B cell (primary cell): ENCODE data around the gene FAF1. TPM values are rescaled to one million over a fixed set of nuclear protein-coding genes. Genes with fewer than 3 reads are reported as not detected.

Source experiments
- ATAC-seq: fragments of 200-7000 bp; cut with Tn5 transposase; one replicate; pipeline ENCODE4 v1.10.0; 2021; ENCODE audit warnings: low read depth, mild to moderate bottlenecking, moderate number of reproducible peaks, moderate library complexity
- CTCF ChIA-PET: fragments of 350-600 bp; sonication (Branson Sonifier 250); formaldehyde crosslinking; loops from one replicate; lab custom pipeline; 2021; ENCODE audit warnings: antibody characterized with exemption, inconsistent platforms; lab: Charles Lee
- POLR2A ChIA-PET: fragments of 350-600 bp; sonication (Branson Sonifier 250); formaldehyde crosslinking; loops from one replicate; lab custom pipeline; 2021; ENCODE audit warnings: antibody characterized with exemption; lab: Charles Lee
- DNase-seq: peaks from one replicate; pipeline ENCODE4 v3.0.0; 2013
- H2AFZ ChIP-seq: 2 replicates; pipeline ENCODE4 v1.6.1; 2012; ENCODE audit warnings: mild to moderate bottlenecking, low read depth, low read length; ENCODE audit not compliant: insufficient read depth, poor library complexity, severe bottlenecking
- H3K27ac ChIP-seq, 2 donors: 1 replicate in 1 of 2; 2 replicates in 1 of 2; pipeline ENCODE4 v1.5.1; 2012 to 2013; ENCODE audit warnings: low read length in 2 of 2, mild to moderate bottlenecking in 2 of 2, moderate library complexity in 1 of 2
- H3K27me3 ChIP-seq, 4 experiments: fragments of 200-600 bp in 1 of 4; sonication (generic) in 1 of 4; replicated peaks in 1 of 4; 1 replicate in 2 of 4; 2 replicates in 2 of 4; pipeline versions ENCODE4 v1.6.1 to v1.7.0; 2013 to 2016; ENCODE audit warnings: low read length in 3 of 4, mild to moderate bottlenecking in 2 of 4, mixed read lengths in 1 of 4, moderate library complexity in 1 of 4; ENCODE audit not compliant: insufficient read depth in 4 of 4, control insufficient read depth in 3 of 4; ENCODE audit errors: control extremely low read depth in 1 of 4
- H3K36me3 ChIP-seq, 2 experiments: replicated peaks in 1 of 2; 1 replicate in 1 of 2; 2 replicates in 1 of 2; pipeline versions ENCODE4 v1.6.1 to v1.7.1; 2013; ENCODE audit warnings: low read length in 1 of 2; ENCODE audit not compliant: insufficient read depth in 2 of 2, control insufficient read depth in 1 of 2; ENCODE audit errors: control extremely low read depth in 1 of 2, extremely low read depth in 1 of 2
- H3K4me1 ChIP-seq, 2 donors: fragments of 200-600 bp in 1 of 2; sonication (generic) in 1 of 2; 1 replicate in 1 of 2; 2 replicates in 1 of 2; pipeline versions ENCODE4 v1.5.1 to v1.6.1; 2013 to 2017; ENCODE audit warnings: low read length in 2 of 2; ENCODE audit not compliant: control insufficient read depth in 2 of 2, insufficient read depth in 2 of 2
- H3K4me2 ChIP-seq: replicated peaks from 2 replicates; pipeline ENCODE3; 2012; ENCODE audit warnings: mild to moderate bottlenecking, low read depth, low read length; ENCODE audit not compliant: poor library complexity, severe bottlenecking
- H3K4me3 ChIP-seq, 5 experiments: fragments of 200-600 bp in 1 of 5; sonication (generic) in 1 of 5; 1 replicate in 3 of 5; 2 replicates in 2 of 5; pipeline versions ENCODE4 v1.5.1 to v1.7.0; 2011 to 2016; ENCODE audit warnings: low read length in 4 of 5, mild to moderate bottlenecking in 4 of 5, low read depth in 2 of 5, control low read depth in 1 of 5, moderate library complexity in 1 of 5; ENCODE audit not compliant: insufficient read depth in 1 of 5; ENCODE audit errors: control extremely low read depth in 1 of 5, extremely low read depth in 1 of 5
- H3K79me2 ChIP-seq: fragments of 200-600 bp; sonication (generic); one replicate; pipeline ENCODE4 v1.6.0; 2016; ENCODE audit warnings: low read length; ENCODE audit not compliant: control insufficient read depth, insufficient read depth
- H3K9ac ChIP-seq: fragments of 200-600 bp; sonication (generic); 2 replicates; pipeline ENCODE4 v1.6.1; 2017; ENCODE audit warnings: mild to moderate bottlenecking, low read length, moderate library complexity
- H3K9me3 ChIP-seq, 3 donors: one replicate each; pipeline versions ENCODE4 v1.6.1 to v1.7.1; 2013; ENCODE audit warnings: low read length in 2 of 3; ENCODE audit not compliant: control insufficient read depth in 2 of 3, insufficient read depth in 1 of 3; ENCODE audit errors: control extremely low read depth in 1 of 3
- H4K20me1 ChIP-seq: 2 replicates; pipeline ENCODE4 v1.6.0; 2012; ENCODE audit warnings: mild to moderate bottlenecking, low read length; ENCODE audit not compliant: insufficient read depth, control insufficient read depth, poor library complexity, severe bottlenecking
- H3K27ac Mint-ChIP-seq: one replicate; pipeline ENCODE4 v1.8.0; 2021; ENCODE audit warnings: mixed read lengths
- H3K27me3 Mint-ChIP-seq: one replicate; pipeline ENCODE4 v1.8.0; 2021; ENCODE audit warnings: mixed read lengths
- H3K4me1 Mint-ChIP-seq: one replicate; pipeline ENCODE4 v1.8.0; 2021; ENCODE audit warnings: mixed read lengths
- H3K4me3 Mint-ChIP-seq: one replicate; pipeline ENCODE4 v1.8.0; 2021; ENCODE audit warnings: mixed read lengths
- H3K9me3 Mint-ChIP-seq: one replicate; pipeline ENCODE4 v1.8.0; 2022; ENCODE audit warnings: mixed read lengths; ENCODE audit not compliant: insufficient read depth
- EZH2 ChIP-seq: IDR thresholded peaks from 2 replicates; pipeline ENCODE4 v1.6.1; 2012; ENCODE audit warnings: borderline replicate concordance, low read depth, mild to moderate bottlenecking, moderate library complexity, low read length; ENCODE audit not compliant: insufficient read depth, poor library complexity, severe bottlenecking
- WGBS: methylation state at CpG from one replicate; pipeline ENCODE4 v1.1.5; 2013; ENCODE audit warnings: missing lambda C conversion rate; ENCODE audit not compliant: insufficient coverage; 5-methylcytosine and 5-hydroxymethylcytosine counted together
- intact Hi-C: fragments of 100-400 bp; cut with micrococcal nuclease; formaldehyde crosslinking; loops from one replicate; pipeline ENCODE4 v1.10.0; 2022
- polyA plus RNA-seq: library from polyadenylated mRNA; depleted of rRNA; stranded (reverse); fragments of >200 nt; gene quantifications from 2 replicates; pipeline ENCODE4 v1.2.3, GENCODE V29; 2012
- total RNA-seq, 2 donors: library from RNA; stranded (reverse); fragments of 120-200 nt in 1 of 2; gene quantifications; 1 replicate in 1 of 2; 2 replicates in 1 of 2; pipeline versions ENCODE4 v1.2.3 to v1.2.4, GENCODE V29; 2013 to 2022
- TF ChIP-seq, protein P1 (sequence below): fragments of 200-600 bp; IDR thresholded peaks from one replicate; pipeline ENCODE4 v1.8.0; 2022; ENCODE audit warnings: antibody characterized with exemption, mild to moderate bottlenecking

The FAF1 gene
- total and polyA plus RNA-seq, 2 donors (not counting 1 experiment from before 2014, with no cell fraction given): 10.1 to 58.4 TPM

- H3K4me3 Mint-ChIP-seq: no peak overlapping the region
- Histone ChIP-seq H3K4me1 (peaks cover 3 to 6% of the 10 kb centered on the region in 2 donors), H3K27ac (no peak overlapping the region), H3K9me3 (no peaks in the 10 kb centered on the region), H3K79me2 (peaks cover 33% of the 10 kb centered on the region), H2AFZ (no peak overlapping the region), H3K4me2 (no peak overlapping the region), H3K9ac (no peak overlapping the region), H3K36me3 (no peaks in the 10 kb centered on the region), H3K27me3 (no peaks in the 10 kb centered on the region), H3K4me3 (no peak overlapping the region), H4K20me1 (peaks cover 16% of the 10 kb centered on the region)
- peaks cover 18% of the 10 kb centered on the region for H3K4me1 Mint-ChIP-seq
- ATAC-seq: no peak
- no peak for DNase-seq
- TF ChIP-seq, protein P1, sequence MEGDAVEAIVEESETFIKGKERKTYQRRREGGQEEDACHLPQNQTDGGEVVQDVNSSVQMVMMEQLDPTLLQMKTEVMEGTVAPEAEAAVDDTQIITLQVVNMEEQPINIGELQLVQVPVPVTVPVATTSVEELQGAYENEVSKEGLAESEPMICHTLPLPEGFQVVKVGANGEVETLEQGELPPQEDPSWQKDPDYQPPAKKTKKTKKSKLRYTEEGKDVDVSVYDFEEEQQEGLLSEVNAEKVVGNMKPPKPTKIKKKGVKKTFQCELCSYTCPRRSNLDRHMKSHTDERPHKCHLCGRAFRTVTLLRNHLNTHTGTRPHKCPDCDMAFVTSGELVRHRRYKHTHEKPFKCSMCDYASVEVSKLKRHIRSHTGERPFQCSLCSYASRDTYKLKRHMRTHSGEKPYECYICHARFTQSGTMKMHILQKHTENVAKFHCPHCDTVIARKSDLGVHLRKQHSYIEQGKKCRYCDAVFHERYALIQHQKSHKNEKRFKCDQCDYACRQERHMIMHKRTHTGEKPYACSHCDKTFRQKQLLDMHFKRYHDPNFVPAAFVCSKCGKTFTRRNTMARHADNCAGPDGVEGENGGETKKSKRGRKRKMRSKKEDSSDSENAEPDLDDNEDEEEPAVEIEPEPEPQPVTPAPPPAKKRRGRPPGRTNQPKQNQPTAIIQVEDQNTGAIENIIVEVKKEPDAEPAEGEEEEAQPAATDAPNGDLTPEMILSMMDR: no peak
- TF ChIP-seq EZH2: no peak
- no peak overlapping the region for H3K27ac Mint-ChIP-seq
- CTCF ChIA-PET: interaction anchor here (0.9 kb wide), 1 partner anchor 31 kb away, joined by 3 read pairs; no protein-coding TSS in a partner anchor
- intact Hi-C loops: no loop called here
- POLR2A ChIA-PET: no interaction called here
- no peaks in the 10 kb centered on the region for H3K9me3 Mint-ChIP-seq
- H3K27me3 Mint-ChIP-seq: no peaks in the 10 kb centered on the region
- 67% methylated on average over 1 of the region's 2 CpGs for WGBS
These were observed 61.3 kb downstream of the FAF1 start for GRCh38 chr1:50898773-50899172.

- ATAC-seq: no peak
- H3K9me3 ChIP-seq: peaks cover 0 to 3% (median 0%) of the 10 kb centered on the region in 3 donors
- no peak overlapping the region for H3K27ac Mint-ChIP-seq
- H2AFZ ChIP-seq: no peak overlapping the region
- DNase-seq: no peak
- 100% methylated on average over 1 of the region's 1 CpG for WGBS
- H4K20me1 ChIP-seq: peaks cover 35% of the 10 kb centered on the region
- H3K27ac ChIP-seq: no peak overlapping the region
- intact Hi-C loops: no loop called here
- H3K4me1 ChIP-seq: peaks cover 10 to 14% of the 10 kb centered on the region in 2 donors
- no peaks in the 10 kb centered on the region for H3K27me3 ChIP-seq
- peaks cover 23% of the 10 kb centered on the region for H3K4me1 Mint-ChIP-seq
- no peak overlapping the region for H3K4me2 ChIP-seq
- no peak for TF ChIP-seq EZH2
- TF ChIP-seq, protein P1: no peak
- H3K27me3 Mint-ChIP-seq: no peaks in the 10 kb centered on the region
- no peaks in the 10 kb centered on the region for H3K9me3 Mint-ChIP-seq
- H3K4me3 Mint-ChIP-seq: no peak overlapping the region
- H3K36me3 ChIP-seq: no peaks in the 10 kb centered on the region
- peaks cover 52% of the 10 kb centered on the region for H3K79me2 ChIP-seq
- ChIA-PET POLR2A (no interaction called here), CTCF (no interaction called here)
- no peak overlapping the region for H3K4me3 ChIP-seq
- H3K9ac ChIP-seq: no peak overlapping the region
These were observed 65.7 kb downstream of the FAF1 start for GRCh38 chr1:50894340-50894739.
